Measurements from ENCODE around the gene NPEPL1.

The NPEPL1 gene

DNA sequence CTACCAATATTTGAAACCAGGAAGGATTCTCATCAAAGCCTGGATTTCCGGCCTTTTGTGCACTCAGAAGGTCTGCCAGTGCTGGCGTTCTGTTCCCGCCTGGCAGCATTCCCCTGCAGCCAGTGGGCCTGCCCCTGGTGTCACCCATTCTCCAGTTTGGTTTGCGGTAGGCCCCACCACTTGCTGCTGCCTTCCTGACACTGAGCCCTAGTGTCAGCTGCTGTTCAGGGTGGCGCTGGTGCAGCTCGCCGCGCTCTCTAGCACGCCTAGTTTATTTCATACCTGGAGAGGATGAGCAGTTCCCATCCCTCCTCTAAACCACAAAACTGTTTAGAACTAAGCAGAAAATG lies 9.5 kb downstream of the NPEPL1 start:
- DNase-seq (ENCODE audit: low read depth): no peak

DNA sequence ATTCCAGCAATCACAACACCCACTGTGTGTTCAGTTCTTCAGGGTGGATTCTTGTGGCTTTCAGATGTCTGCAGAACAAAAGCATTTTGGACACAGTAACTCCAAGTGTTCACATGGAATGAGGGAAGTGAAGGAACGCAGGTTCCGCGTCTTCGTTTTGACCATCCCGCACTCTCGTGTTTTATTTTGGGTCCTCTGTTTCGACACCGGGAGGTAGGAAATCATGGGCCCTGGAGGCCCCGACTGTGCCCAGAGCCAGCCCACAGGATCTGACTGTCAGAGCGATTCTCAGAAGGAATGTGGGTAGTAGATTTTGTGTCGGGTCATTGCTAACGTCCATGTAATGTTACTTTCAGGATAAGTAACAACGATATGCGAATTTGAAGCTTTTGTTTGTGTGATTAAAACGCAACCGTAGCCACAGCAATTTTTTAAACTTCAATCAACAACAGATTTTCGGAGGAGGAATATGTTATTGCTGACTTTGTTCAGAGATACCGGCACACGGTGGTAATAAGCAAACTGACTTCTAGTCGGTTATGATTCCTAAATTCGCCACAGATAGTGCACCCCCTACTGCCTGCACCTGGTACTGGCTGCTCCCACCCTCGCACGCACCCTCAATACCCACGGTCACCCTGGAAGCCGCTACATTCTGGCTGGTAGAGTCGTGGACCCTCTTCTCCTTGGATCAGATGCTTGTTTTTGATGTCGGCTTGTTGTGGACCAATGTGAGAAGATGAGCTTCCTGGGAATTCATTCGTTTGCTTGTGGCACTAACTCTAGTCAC lies 10.5 kb downstream of the NPEPL1 start:
- no peak for DNase-seq (ENCODE audit: low read depth)

DNA sequence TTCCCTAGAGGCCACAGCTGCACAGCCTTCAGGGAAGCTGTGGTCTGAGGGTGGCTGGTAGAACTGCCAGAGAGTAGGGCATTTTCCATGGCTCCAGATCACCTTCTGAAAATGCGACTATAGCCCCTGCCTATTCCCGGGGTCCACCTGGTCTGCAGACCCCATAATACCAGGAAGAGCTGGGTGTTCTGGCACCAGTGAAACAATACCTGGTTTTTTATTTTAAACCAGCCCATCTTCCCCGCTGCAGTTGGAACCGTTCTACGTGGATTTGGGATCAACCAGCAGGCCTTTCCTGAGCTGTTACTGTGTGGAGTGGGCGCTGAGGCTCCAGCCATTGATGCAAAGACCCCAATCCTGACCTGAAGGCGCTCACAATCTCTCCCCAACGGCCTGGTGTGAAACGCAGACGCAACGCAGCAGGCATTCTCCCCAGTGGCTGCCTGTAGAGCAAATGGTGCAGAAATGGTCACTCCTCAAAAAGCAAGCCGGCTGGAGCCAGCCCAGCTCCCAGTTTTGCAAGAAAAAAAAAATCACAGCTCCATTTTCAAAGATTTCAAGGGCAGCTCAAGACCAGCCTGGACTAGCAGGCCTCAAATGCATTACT lies 11.3 kb downstream of the NPEPL1 start:
- DNase-seq (ENCODE audit: low read depth): no peak

DNA sequence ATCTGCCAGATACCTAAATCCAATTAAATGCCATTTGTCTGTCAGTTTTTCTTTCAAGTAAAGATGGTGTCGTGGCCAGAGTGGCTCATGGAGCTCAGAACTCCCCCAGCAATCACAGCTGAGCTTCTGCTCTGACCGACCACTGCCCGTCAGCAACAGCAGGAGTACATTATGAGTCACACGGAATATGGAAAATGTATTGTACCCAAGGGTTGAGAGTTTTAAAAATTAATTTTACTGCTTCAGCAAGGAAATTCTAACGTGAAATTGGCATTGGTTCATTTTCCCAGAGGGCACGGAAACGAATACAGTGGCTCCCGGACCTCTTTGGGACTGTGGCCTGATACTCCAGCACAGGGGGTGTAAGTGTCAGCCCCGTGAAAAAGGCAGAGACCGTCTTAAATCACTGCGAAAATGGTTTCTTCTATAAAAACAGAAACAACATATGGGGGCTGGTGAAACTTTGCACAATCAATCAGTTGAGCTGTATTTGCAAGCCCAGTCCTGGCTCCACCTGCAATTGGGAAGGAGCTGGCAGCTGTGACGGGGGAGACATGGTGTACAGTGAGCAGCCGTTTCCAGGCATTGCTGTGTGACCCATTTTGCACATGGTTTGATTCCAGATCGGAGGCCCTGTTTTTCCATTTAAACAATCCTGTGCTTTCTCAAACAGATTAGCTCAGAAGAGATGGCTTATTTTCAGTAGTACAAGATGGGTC lies 12.8 kb downstream of the NPEPL1 start:
- no peak for DNase-seq (ENCODE audit: low read depth)

DNA sequence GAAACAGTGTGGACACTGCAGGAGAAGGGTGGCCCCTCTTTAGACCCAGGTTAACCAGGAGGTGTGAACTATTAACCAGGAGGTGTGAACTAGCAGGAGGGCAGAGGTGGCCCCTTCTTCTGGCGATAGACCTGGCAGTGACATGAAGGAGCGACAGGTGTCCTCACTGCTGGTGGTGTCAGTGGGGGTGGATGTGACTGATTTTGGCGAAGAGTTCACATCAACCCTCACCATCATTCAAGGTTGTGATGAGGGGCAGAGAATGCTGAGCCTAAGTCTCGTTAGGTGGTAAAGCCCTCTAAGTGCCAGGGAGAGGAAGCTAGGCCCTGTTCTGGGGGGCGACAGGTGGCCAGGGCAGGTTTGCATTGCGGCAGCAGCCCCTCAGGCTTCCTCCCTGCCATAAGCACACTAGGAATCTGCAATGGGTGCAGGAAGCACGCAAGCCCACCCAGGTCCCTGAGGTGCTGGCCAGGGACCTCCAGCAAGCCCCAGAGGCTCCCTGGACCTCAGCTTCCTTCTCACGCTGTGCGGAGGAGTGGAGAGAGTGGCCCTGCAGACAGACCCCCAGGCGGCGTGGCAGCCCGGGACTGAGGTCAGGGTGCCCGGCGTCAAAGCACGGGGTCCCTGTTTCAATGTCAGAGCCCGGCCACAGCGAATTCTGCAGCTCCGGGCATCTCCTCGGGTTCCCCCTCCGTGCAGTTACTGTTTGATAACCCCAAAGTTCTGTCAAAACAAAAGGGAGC lies 13.7 kb downstream of the NPEPL1 start:
- DNase-seq (ENCODE audit: low read depth): no peak

DNA sequence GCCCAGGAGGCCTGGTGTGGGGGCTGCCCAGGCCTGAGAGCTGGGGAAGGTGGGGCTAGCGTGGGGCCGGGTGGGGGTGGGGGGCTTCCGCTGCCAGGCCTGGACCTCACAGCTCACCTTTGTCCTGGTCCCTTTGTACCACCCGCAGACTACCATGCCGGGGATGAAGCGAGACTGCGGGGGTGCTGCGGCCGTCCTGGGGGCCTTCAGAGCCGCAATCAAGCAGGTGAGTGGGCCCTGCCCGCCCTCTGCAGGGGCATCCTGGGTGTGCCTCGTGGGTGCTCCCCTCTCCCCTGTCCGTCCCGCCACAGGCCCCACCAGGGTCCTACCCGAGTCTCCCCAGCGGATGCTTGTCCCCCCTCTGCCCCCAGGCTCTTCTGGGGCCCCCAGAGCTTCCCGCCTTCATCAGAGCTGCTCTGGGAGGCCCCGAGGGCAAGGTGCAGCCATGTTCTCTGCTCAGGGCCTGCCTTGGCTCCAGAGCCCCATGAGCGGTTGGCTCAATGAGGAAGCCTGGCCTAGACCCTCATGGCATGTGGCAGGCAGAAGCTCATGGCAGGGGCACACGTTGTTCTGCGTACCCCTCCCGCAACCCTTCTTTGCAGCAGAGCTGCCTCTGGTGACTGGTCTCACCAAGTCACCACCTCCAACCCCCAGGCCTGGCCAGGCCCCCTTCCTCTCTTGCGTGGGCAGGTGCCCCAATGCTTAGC lies 14.5 kb downstream of the NPEPL1 start:
- no peak for DNase-seq (ENCODE audit: low read depth)

DNA sequence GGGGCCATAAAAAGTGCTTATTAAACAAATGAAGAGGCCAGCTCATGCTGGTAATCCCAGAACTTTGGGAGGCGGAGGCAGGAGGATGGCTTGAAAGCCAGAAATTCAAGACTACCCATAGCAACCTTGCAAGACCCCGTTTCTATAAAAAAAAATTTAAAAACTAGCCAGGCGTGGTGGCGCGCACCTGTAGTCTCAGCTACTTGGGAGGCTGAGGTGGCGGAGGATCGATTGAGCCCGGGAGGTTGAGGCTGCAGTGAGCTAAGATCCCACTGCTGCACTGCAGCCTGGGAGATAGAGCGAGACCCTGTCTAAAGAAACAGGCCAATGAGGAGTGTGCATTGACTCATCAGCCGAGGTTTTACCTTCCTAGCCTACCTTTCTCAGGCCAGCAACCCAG lies 15.2 kb downstream of the NPEPL1 start:
- DNase-seq (ENCODE audit: low read depth): no peak

DNA sequence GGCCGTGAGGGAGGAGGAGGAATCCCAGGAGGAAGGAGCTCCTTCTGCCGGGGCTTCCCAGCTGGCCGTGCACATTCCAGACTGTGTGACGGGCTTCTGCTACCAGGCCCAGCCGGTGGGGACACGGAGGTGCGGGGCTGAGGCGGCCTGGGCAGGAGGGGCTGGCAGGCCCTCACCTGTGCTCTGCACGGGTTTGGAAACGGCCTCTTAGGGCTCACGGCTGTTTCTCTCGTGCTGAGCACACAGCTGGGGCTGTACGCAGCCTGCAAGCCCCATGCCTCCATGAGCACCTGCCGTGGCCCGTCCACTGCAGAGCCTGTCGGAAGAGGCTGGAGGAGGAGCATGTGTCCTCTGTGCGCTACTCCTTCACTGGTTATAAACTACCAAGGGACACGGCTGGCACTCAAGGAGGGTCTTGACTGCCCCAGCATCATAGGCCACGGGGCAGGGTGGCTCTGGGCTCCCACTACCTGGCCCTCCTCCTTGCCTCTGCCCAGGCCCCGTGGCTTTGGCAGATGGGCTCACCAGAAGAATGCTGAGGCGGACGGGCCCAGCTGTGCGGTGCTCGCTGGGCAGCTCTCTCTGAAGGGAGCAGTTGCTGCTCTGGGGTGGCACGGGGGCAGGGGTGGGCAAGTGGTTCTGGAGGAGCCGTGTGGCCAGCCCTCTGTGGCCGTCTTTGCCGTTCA lies 15.8 kb downstream of the NPEPL1 start:
- no peak for DNase-seq (ENCODE audit: low read depth)

DNA sequence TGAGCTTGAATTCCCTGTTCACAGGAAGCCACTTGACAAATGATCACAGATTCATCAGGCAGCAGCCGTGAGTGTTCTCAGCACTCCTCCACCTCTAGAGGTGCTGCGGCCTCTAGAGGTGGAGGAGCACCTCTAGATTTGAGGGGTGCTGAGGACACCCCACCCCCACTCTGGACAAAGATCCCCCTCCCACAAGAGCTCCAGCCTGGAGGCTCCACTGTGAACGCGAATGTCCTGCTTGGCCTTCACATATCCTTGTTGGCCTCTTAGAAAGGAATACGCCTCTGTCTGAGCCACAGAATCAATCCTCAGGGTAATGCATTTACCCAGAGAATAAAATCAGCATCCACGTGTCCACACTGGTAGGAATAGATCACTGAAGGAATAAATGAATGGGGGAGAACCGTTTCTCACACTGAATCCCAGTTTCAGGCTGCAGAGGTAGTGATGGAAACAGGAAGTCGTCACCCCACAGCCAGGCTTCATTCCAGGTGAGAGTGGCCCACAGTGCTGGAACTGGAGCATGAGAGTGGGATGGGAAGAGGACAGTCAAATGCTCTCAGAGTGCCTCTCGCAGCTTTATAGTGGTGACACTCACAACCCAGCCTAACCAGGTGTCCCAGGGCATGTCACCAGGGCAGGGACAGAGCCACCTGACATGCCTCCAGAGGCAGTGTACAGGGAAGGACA lies 16.6 kb downstream of the NPEPL1 start:
- no peak for DNase-seq (ENCODE audit: low read depth)

DNA sequence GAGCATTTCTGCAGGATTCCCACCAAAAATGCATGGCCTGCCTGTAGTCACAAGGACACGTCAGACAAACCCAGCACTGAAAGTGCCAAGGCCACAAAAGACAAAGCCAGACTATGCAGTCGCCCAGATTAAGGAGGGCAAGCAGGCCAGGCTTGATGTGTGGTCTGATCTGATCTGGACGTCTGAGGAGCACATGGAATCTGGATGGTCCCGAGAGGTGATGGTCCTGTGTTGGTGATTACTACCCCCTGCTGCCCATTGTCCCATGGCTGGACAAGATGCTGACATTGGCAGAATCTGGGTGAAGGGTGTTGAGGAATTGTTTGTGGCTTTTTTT lies 17.1 kb downstream of the NPEPL1 start:
- DNase-seq (ENCODE audit: low read depth): no peak

DNA sequence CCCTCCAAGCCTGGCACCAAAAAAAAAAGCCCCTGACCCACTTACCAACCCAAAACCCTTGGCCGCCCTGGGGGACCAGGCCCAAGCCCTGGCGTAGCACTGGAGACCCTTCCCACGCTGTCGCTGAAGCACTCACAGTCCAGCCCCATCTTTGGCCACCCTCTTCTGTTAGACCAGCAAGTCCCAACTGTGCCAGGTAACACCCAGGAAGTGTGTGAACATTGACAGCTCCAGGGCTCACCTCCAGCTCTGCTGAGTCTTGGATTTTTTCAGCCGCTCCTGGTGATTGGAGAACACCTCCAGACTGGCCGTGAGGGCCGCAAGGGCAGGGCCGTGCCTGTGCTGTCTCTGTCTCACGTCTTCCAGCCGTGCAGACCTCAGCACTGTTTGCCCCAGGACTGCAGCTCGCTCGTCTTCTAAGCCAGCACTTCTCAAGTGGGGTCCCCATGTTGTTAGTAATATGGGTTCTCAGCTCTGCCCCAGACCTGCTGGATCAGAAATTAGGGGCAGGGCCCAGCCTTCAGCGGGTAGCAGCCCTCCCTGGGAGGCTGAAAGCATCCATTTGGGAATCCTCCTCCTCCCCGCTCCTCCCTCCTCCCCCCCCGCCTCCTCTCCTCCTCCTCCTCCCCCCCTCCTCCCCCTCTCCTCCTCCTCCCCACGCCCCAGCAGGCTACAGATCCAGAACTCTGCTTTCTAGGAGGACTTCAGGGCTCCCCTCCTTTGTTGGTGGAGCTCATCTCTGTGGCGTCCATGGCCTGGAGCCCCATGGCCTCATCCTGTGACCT lies 18.1 kb downstream of the NPEPL1 start:
- DNase-seq (ENCODE audit: low read depth): no peak

DNA sequence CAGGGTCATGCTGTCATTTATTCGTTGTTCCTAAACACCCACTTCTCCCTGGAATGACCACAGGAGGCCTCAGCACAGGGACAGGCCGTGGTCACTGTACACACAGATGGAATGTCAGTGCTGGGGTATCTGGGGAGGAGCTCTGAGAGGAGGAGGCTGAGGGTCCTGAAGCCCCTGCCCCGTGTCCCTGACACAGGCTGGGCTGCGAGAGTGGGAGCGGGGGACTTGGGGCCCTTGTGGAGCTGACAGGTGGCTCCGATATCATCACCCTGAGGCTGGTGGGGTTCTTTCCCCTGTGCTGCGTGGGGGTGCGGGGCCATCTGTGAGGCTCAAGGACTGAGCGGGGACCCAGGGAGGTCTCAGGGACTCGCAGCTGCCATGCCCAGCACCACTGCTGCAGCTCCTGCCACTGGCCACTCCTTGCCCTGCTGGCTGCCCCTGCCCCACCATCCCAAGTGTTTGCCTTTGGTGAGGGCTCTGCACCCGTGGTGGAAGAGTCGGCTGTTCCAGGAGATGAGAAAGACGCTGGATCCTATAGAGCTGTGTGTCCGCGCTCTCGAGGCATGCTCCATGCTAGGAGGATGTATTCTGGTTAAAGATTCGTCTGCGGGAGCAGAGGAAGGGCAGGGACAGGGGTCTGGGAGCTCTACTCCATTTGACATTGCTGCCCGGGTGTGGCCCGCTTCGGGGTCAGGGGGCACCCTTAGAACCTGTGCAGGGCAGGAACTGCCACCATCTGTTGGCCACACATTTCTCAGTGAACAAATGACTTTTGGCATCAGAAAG lies 18.9 kb downstream of the NPEPL1 start:
- no peak for DNase-seq (ENCODE audit: low read depth)

DNA sequence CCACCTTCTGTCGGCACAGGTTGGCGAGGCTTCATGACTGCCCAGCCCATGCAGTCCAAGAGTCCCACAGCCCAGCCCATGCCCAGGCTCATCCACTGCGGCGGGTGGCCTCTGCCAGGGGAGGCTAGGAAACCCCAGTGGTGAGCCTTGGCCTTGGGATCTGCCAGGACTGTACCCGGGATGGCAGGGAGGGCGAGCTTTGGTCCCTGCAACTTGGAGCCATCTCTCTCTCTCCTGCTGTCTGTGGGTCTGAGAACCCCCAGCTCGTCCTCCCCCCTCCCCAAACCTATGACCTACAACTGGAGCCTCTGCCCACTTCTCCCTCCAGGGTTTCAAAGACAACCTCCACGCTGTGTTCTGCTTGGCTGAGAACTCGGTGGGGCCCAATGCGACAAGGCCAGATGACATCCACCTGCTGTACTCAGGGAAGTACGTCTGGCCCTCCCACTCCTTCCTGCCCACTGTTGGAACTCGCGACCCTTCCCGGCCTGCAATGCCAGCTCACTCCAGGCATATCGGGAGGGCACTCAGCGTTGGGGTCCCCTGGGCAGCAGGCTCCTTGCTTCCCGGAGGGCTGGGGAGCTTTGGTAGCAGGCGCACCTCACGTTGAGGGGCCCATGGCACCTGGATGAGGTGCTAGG lies 19.7 kb downstream of the NPEPL1 start:
- no peak for DNase-seq (ENCODE audit: low read depth)

DNA sequence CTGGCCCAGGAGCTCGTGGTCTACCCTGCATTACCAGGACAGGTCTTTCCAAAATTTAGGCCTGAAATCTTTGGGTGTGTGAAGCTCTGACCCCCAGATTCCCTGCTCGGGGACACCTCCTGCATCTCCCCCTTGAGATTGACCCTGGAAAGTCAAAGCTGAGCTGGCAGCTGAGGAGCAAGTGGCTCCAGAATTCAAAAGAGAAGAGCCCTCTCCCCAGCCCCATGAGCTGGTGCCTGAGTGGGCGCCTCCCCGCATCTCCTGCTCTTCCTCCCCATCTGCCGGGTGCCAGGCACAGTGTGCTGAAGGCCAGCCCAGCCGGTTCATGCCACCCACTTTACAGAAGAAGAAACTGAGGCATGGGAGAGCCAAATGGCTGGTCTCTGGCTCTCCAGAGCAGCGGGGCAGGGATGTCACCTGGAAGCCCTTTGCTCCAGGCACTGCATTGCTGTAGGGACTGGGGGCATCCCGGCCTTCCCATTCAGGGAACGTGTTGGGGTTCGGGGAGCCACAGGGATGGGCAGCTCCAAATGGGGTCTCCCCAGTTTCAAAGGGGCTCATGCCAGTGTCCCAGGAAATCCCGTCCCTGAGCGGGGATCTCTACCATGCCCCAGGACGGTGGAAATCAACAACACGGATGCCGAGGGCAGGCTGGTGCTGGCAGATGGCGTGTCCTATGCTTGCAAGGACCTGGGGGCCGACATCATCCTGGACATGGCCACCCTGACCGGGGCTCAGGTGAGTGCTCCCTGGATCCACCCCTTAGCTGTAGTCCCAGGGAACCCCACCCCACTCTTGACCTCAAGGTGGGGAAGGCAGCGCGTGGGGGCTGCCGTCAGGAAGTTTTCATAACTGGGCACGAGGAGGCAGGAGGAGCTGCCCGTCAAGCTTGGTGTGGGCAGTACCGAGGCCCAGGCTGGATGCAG lies 20.5 kb downstream of the NPEPL1 start:
- DNase-seq (ENCODE audit: low read depth): no peak

DNA sequence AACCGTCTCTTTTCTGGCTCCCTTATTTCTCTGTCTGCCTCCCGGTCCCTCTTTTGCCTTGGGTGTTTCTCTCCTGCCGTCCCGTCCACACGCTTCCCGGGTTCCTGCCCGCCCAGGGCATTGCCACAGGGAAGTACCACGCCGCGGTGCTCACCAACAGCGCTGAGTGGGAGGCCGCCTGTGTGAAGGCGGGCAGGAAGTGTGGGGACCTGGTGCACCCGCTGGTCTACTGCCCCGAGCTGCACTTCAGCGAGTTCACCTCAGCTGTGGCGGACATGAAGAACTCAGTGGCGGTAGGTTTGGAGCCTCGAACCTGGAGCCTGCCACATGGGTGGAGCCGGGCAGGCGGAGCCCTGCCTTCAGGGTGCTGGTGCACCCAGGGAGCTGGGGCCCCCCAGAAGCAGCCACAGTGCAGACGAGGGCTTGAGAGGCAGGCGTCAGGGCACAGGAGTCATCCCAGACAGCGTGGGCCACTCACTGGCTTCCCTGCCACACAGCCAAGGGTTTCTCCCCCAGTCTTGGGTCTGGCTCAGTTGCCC lies 21.3 kb downstream of the NPEPL1 start:
- DNase-seq (ENCODE audit: low read depth): no peak

DNA sequence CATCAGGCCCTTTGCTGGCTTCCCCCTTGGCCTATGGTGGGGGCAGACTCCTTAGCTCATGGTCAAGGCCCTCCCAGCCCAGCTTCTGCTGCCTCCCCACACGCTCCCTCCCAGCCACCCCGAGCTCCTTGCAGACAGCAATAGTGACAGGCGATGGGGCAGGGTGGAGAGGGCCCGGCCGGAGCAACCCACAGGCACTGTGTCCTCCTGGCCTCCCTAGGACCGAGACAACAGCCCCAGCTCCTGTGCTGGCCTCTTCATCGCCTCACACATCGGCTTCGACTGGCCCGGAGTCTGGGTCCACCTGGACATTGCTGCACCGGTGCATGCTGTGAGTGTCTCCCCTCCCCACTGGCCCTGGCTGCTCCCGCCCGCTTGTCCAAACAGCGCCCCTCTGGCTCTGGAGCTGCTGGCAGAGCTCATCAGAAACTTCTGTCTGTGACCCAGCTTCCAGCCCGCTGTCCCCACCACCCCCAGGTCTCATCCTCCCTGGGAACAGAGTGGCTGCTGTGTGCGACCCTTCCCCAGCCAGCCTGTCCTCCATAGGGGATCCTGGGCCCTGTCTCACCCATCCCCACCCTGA lies 21.8 kb downstream of the NPEPL1 start:
- DNase-seq (ENCODE audit: low read depth): no peak

DNA sequence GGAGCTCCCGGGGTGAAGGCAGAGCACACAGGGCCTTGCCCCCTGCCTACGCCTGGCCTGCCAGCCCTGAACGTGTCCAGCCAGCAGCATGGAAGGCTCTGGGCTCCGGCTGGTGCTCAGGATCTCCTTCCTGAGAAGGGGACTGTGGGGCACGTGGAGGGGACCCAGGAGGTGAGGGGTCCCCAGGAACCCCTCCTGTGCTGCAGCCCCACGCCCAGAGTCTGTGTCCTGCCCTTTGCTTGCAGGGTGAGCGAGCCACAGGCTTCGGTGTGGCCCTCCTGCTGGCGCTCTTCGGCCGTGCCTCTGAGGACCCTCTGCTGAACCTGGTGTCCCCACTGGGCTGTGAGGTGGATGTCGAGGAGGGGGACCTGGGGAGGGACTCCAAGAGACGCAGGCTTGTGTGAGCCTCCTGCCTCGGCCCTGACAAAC lies 22.3 kb downstream of the NPEPL1 start:
- no peak for DNase-seq (ENCODE audit: low read depth)

Data from stimulated activated CD8-positive, alpha-beta memory T cell treated with anti-CD3 and anti-CD28 coated beads, Interleukin-15, amount 100 ng/mL, for 24 hours (primary cell).